ENCODE data around the gene ITPRIP.

DNA sequence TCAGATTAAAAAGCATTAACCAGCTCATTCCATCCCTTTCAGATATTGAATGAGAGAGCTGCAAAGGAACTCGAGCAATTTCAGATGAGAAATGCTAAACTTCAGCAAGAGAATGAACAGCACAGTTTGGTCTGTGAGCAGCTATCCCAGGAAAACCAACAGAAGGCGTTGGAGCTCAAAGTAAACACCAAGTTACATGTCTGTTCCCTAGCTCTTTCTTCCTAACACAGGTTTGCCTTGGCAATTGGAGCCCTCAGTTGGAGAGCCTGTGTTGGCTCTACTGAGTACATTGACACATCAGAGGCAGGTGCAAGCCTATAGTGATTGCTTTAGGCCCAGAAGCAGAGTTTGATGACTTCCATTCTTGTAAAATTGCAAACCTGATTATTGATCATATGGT is 30.1 kb upstream of the ITPRIP start:
- TF ChIP-seq, protein P1, sequence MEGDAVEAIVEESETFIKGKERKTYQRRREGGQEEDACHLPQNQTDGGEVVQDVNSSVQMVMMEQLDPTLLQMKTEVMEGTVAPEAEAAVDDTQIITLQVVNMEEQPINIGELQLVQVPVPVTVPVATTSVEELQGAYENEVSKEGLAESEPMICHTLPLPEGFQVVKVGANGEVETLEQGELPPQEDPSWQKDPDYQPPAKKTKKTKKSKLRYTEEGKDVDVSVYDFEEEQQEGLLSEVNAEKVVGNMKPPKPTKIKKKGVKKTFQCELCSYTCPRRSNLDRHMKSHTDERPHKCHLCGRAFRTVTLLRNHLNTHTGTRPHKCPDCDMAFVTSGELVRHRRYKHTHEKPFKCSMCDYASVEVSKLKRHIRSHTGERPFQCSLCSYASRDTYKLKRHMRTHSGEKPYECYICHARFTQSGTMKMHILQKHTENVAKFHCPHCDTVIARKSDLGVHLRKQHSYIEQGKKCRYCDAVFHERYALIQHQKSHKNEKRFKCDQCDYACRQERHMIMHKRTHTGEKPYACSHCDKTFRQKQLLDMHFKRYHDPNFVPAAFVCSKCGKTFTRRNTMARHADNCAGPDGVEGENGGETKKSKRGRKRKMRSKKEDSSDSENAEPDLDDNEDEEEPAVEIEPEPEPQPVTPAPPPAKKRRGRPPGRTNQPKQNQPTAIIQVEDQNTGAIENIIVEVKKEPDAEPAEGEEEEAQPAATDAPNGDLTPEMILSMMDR (IDR thresholded peaks at IDR 0.05) = no peak
- no peak for TF ChIP-seq POLR2AphosphoS5 (IDR thresholded peaks at IDR 0.05)
- no peak for TF ChIP-seq POLR2A (IDR thresholded peaks at IDR 0.05)

Data from gastroesophageal sphincter (tissue), 3 donors.